ENCODE measurements around the gene ADARB1. TPM values are rescaled to one million over a fixed set of nuclear protein-coding genes. Genes with fewer than 3 reads are reported as not detected.

The ADARB1 gene
- polyA plus RNA-seq, 1 experiment = 25.3 TPM

- no peaks in the 10 kb centered on the region for H3K27me3 ChIP-seq (ENCODE audit: control insufficient read depth, insufficient read depth, low read length)
- CTCF ChIA-PET = no interaction called here
Measured at GRCh38 chr21:45156459-45156858, 82.1 kb downstream of the ADARB1 start.

DNA sequence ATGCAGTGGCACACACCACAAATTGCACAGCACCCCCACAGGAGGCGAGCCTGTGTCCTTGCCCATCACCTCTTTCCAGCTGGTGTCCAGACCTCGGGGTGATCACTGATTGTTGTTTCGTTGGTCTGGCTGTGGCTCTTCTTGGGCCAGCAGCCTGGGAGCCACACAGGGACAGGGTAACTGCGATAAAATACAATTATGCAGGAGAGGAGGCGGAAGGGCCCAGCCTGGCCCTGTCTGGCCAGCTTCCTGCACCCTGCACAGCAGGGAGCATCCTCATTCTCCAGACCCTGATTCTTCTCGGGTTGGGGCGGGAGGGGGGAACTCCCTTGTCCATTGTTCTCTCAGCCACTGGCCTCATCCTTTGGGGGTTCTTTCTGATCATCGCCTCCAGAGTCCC is 83.6 kb downstream of the ADARB1 start:
- H3K9me3 ChIP-seq (ENCODE audit: control insufficient read depth, insufficient read depth, low read length) = no peaks in the 10 kb centered on the region; the same call in 1 of the 2 replicates
- no peak overlapping the region for H3K27ac ChIP-seq (ENCODE audit: low read depth, low read length)
- CTCF ChIA-PET = interaction anchor here (1.1 kb wide), 1 partner anchor 20 kb away, joined by 4 read pairs; no protein-coding TSS in a partner anchor
- H3K4me3 ChIP-seq (ENCODE audit: low read depth, low read length) = no peak overlapping the region
- no peaks in the 10 kb centered on the region for H3K27me3 ChIP-seq (ENCODE audit: control insufficient read depth, insufficient read depth, low read length)
- no peak for DNase-seq (ENCODE audit: low read depth, low spot score)
- TF ChIP-seq CTCF (IDR thresholded peaks at IDR 0.05; ENCODE audit: low read depth, low read length) = no peak
- POLR2A ChIA-PET = interaction anchor here (0.7 kb wide), 1 partner anchor 51 kb away, joined by 3 read pairs; no protein-coding TSS in a partner anchor

More at GRCh38 chr21:45156459-45156858, 82.1 kb downstream of the ADARB1 start:
- Histone ChIP-seq H3K27ac (ENCODE audit: low read depth, low read length) (no peak overlapping the region), H3K9me3 (ENCODE audit: control insufficient read depth, insufficient read depth, low read length) (no peaks in the 10 kb centered on the region; the same call in 1 of the 2 replicates), H3K4me3 (ENCODE audit: low read depth, low read length) (no peak overlapping the region)
- no peak for DNase-seq (ENCODE audit: low read depth, low spot score)
- no peak for TF ChIP-seq CTCF (IDR thresholded peaks at IDR 0.05; ENCODE audit: low read depth, low read length)
- POLR2A ChIA-PET = no interaction called here

GRCh38 chr21:45158491-45159423 is 84.4 kb downstream of the ADARB1 start:
- no peak for DNase-seq (ENCODE audit: low read depth, low spot score)
- no peak for TF ChIP-seq CTCF (IDR thresholded peaks at IDR 0.05; ENCODE audit: low read depth, low read length)
- Histone ChIP-seq H3K27me3 (ENCODE audit: control insufficient read depth, insufficient read depth, low read length) (no peaks in the 10 kb centered on the region), H3K4me3 (ENCODE audit: low read depth, low read length) (no peak overlapping the region), H3K9me3 (ENCODE audit: control insufficient read depth, insufficient read depth, low read length) (no peaks in the 10 kb centered on the region; the same call in 1 of the 2 replicates), H3K27ac (ENCODE audit: low read depth, low read length) (no peak overlapping the region)
- ChIA-PET POLR2A (no interaction called here), CTCF (interaction anchor here (1.1 kb wide), 1 partner anchor 21 kb away, joined by 4 read pairs; no protein-coding TSS in a partner anchor)

GRCh38 chr21:45160198-45160597 is 85.8 kb downstream of the ADARB1 start:
- no peak overlapping the region for H3K27ac ChIP-seq (ENCODE audit: low read depth, low read length)
- H3K4me3 ChIP-seq (ENCODE audit: low read depth, low read length) = no peak overlapping the region
- DNase-seq (ENCODE audit: low read depth, low spot score) = no peak
- H3K9me3 ChIP-seq (ENCODE audit: control insufficient read depth, insufficient read depth, low read length) = no peaks in the 10 kb centered on the region; the same call in 1 of the 2 replicates
- ChIA-PET CTCF (no interaction called here), POLR2A (no interaction called here)
- no peaks in the 10 kb centered on the region for H3K27me3 ChIP-seq (ENCODE audit: control insufficient read depth, insufficient read depth, low read length)
- no peak for TF ChIP-seq CTCF (IDR thresholded peaks at IDR 0.05; ENCODE audit: low read depth, low read length)

Measured in AG04450 (cell line).